Measurements from ENCODE around the gene ZNF710.

DNA sequence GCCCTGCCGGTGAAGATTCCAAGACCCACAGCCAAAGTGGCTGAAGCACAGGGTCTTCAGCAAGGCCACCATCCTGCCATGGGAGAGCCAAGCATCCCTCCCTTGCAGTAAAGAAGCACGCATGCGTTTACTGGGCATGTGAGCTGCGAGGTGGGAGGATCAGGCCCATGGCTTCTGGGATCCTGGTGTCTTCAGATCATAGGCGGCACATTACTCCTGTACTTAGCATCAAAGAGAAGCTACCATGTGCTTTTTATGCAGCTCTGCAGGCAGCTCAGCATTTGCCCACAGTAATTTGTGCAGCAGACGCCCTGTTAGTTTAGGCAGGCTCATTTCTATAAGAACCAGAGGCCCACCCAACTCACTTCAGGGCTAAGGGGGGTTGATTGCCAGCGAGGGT lies 55.4 kb downstream of the ZNF710 start:
- TF ChIP-seq, protein P1, sequence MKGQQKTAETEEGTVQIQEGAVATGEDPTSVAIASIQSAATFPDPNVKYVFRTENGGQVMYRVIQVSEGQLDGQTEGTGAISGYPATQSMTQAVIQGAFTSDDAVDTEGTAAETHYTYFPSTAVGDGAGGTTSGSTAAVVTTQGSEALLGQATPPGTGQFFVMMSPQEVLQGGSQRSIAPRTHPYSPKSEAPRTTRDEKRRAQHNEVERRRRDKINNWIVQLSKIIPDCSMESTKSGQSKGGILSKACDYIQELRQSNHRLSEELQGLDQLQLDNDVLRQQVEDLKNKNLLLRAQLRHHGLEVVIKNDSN (IDR thresholded peaks at IDR 0.05) = no peak
- TF ChIP-seq, protein P2, sequence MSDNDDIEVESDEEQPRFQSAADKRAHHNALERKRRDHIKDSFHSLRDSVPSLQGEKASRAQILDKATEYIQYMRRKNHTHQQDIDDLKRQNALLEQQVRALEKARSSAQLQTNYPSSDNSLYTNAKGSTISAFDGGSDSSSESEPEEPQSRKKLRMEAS (IDR thresholded peaks at IDR 0.05) = no peak
- TF ChIP-seq CEBPB (IDR thresholded peaks at IDR 0.05) = no peak
